ENCODE measurements around the gene RERG. TPM values are rescaled to one million over a fixed set of nuclear protein-coding genes. Genes with fewer than 3 reads are reported as not detected.
A peak's percentile ranks its signal among the peaks of the same experiment; 100 is the strongest.

Gene RERG
- total RNA-seq, 2 donors from 2014 or later = 12.7 to 13.3 TPM

DNA sequence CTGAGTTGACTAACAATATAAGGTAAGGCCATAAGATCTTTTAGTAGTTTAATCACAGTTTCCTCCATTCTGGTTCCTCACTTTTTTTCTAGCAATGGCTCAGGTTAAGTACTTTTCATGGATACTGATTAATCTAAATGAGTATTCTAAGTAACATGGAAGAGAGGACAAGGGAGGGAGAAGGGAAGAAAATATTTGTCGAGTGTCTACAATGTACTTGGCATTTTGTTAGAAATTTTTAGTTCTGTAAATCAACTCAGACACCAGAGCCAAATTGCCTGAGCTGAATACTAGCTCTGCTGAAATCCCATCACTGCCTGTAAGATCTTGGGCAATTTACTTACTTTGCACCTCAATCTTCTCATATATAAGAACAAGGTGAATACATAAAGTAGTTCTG lies 20.2 kb downstream of the RERG start:
- 26% methylated on average over 1 of the region's 1 CpG for WGBS
- H3K27ac ChIP-seq = peak overlapping the region in 1 of 2 donors; percentile 15
- intact Hi-C loops (cut with DNase I) = no loop called here

DNA sequence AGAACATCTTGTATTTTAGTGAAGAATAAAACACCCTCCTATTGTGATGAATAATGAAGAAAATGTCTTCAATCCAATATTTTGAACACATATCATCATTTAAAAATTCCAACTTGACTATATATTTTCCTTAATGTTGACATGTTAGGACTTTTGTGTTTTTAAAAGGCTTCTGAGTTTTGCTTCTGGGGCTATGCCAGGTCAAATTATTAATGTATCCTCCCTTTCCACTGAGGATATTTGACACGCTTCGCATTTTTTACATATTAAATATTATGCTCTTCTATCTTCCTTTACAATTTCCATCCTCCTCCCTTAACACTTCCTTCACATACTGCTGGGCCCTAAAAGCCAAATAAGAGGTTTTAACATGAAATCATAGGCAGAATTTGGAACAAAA lies 20.6 kb downstream of the RERG start:
- Histone ChIP-seq H3K4me3 (no peak overlapping the region), H3K36me3 (no peaks in the 10 kb centered on the region), H3K27me3 (replicated peaks; ENCODE audit: insufficient read depth) (no peaks in the 10 kb centered on the region), H3K4me1 (replicated peaks) (no peaks in the 10 kb centered on the region), H3K9me3 (no peaks in the 10 kb centered on the region), H3K27ac (peak overlapping the region in 1 of 2 donors; percentile 15)
- TF ChIP-seq POLR2A (IDR thresholded peaks at IDR 0.05) (no peak), CTCF (IDR thresholded peaks at IDR 0.05) (no peak), POLR2AphosphoS5 (IDR thresholded peaks at IDR 0.05) (no peak)
- intact Hi-C loops (cut with DNase I) = no loop called here
- 49% methylated on average over 2 of the region's 2 CpGs for WGBS
- DNase-seq (ENCODE audit: low spot score) = no peak

More for the DNA sequence above, 20.2 kb downstream of the RERG start:
- Histone ChIP-seq H3K36me3 (no peaks in the 10 kb centered on the region), H3K9me3 (no peaks in the 10 kb centered on the region), H3K4me3 (no peak overlapping the region), H3K27me3 (replicated peaks; ENCODE audit: insufficient read depth) (no peaks in the 10 kb centered on the region), H3K4me1 (replicated peaks) (no peaks in the 10 kb centered on the region)
- no peak for DNase-seq (ENCODE audit: low spot score)
- TF ChIP-seq CTCF (IDR thresholded peaks at IDR 0.05) = no peak
- no peak for TF ChIP-seq POLR2A (IDR thresholded peaks at IDR 0.05)
- no peak for TF ChIP-seq POLR2AphosphoS5 (IDR thresholded peaks at IDR 0.05)

- H3K27ac ChIP-seq = no peak overlapping the region
- TF ChIP-seq POLR2A (IDR thresholded peaks at IDR 0.05) (no peak), POLR2AphosphoS5 (IDR thresholded peaks at IDR 0.05) (no peak), CTCF (IDR thresholded peaks at IDR 0.05) (no peak)
- H3K36me3 ChIP-seq = no peaks in the 10 kb centered on the region
- 26% methylated on average over 2 of the region's 2 CpGs for WGBS
- no peaks in the 10 kb centered on the region for H3K9me3 ChIP-seq
- H3K4me3 ChIP-seq = no peak overlapping the region
- H3K27me3 ChIP-seq (replicated peaks; ENCODE audit: insufficient read depth) = no peaks in the 10 kb centered on the region
- DNase-seq (ENCODE audit: low spot score) = no peak
- peaks cover 1% of the 10 kb centered on the region for H3K4me1 ChIP-seq (replicated peaks)
- intact Hi-C loops (cut with DNase I) = no loop called here
These were observed 21.3 kb downstream of the RERG start for GRCh38 chr12:15199930-15200329.

GRCh38 chr12:15196678-15197505 lies 24.3 kb downstream of the RERG start:
- Histone ChIP-seq H3K36me3 (no peaks in the 10 kb centered on the region), H3K27ac (no peak overlapping the region), H3K27me3 (replicated peaks; ENCODE audit: insufficient read depth) (no peaks in the 10 kb centered on the region), H3K9me3 (no peaks in the 10 kb centered on the region), H3K4me1 (replicated peaks) (peaks cover 4% of the 10 kb centered on the region), H3K4me3 (no peak overlapping the region)
- intact Hi-C loops (cut with DNase I) = no loop called here
- no peak for TF ChIP-seq POLR2A (IDR thresholded peaks at IDR 0.05)
- TF ChIP-seq CTCF (IDR thresholded peaks at IDR 0.05) = no peak
- TF ChIP-seq POLR2AphosphoS5 (IDR thresholded peaks at IDR 0.05) = no peak
- no peak for DNase-seq (ENCODE audit: low spot score)
- WGBS = 63% methylated on average over 3 of the region's 3 CpGs

GRCh38 chr12:15196221-15196620 lies 25.0 kb downstream of the RERG start:
- TF ChIP-seq CTCF (IDR thresholded peaks at IDR 0.05) = no peak
- no peak for TF ChIP-seq POLR2AphosphoS5 (IDR thresholded peaks at IDR 0.05)
- TF ChIP-seq POLR2A (IDR thresholded peaks at IDR 0.05) = no peak
- H3K9me3 ChIP-seq = no peaks in the 10 kb centered on the region
- no peak for DNase-seq (ENCODE audit: low spot score)
- no peaks in the 10 kb centered on the region for H3K27me3 ChIP-seq (replicated peaks; ENCODE audit: insufficient read depth)
- H3K4me1 ChIP-seq (replicated peaks) = peaks cover 4% of the 10 kb centered on the region
- no peak overlapping the region for H3K4me3 ChIP-seq
- WGBS = 77% methylated on average over 3 of the region's 3 CpGs
- intact Hi-C loops (cut with DNase I) = no loop called here
- H3K27ac ChIP-seq = no peak overlapping the region
- no peaks in the 10 kb centered on the region for H3K36me3 ChIP-seq

Measured in prostate gland (tissue), 2 donors.